ENCODE measurements around the gene LHFPL6.
A peak's percentile ranks its signal among the peaks of the same experiment; 100 is the strongest.

The LHFPL6 gene

GRCh38 chr13:39590466-39591036 lies 12.4 kb downstream of the LHFPL6 start:
- no peak for DNase-seq

GRCh38 chr13:39588384-39588783 lies 14.6 kb downstream of the LHFPL6 start:
- DNase-seq: no peak

- no peak for DNase-seq
Observed at GRCh38 chr13:39587939-39588338, 15.1 kb downstream of the LHFPL6 start.

GRCh38 chr13:39586958-39587605 lies 15.9 kb downstream of the LHFPL6 start:
- DNase-seq: no peak

- no peak for DNase-seq
Observed at GRCh38 chr13:39586151-39586550, 16.8 kb downstream of the LHFPL6 start.

GRCh38 chr13:39585219-39585618 lies 17.8 kb downstream of the LHFPL6 start:
- DNase-seq: no peak

GRCh38 chr13:39580881-39581575 lies 22.0 kb downstream of the LHFPL6 start:
- DNase-seq: no peak

GRCh38 chr13:39578821-39579291 lies 24.1 kb downstream of the LHFPL6 start:
- DNase-seq: no peak

- peak; percentile 58 for DNase-seq
Observed at GRCh38 chr13:39577838-39578491, 25.0 kb downstream of the LHFPL6 start.

- no peak for DNase-seq
Observed at GRCh38 chr13:39577203-39577602, 25.8 kb downstream of the LHFPL6 start.

GRCh38 chr13:39575641-39576238 lies 27.3 kb downstream of the LHFPL6 start:
- DNase-seq: peak; percentile 16

GRCh38 chr13:39571502-39572092 lies 31.4 kb downstream of the LHFPL6 start:
- DNase-seq: no peak

- no peak for DNase-seq
Observed at GRCh38 chr13:39567569-39567968, 35.4 kb downstream of the LHFPL6 start.

GRCh38 chr13:39566216-39566869 lies 36.6 kb downstream of the LHFPL6 start:
- no peak for DNase-seq

GRCh38 chr13:39565036-39565949 lies 37.7 kb downstream of the LHFPL6 start:
- DNase-seq: no peak

GRCh38 chr13:39563470-39563735 lies 39.6 kb downstream of the LHFPL6 start:
- DNase-seq: no peak

- DNase-seq: no peak
Observed at GRCh38 chr13:39561971-39562370, 41.0 kb downstream of the LHFPL6 start.

GRCh38 chr13:39559847-39560246 lies 43.1 kb downstream of the LHFPL6 start:
- no peak for DNase-seq

GRCh38 chr13:39557285-39557955 lies 45.6 kb downstream of the LHFPL6 start:
- DNase-seq: no peak

GRCh38 chr13:39556866-39557265 lies 46.1 kb downstream of the LHFPL6 start:
- DNase-seq: no peak

- DNase-seq: no peak
Observed at GRCh38 chr13:39554371-39554770, 48.6 kb downstream of the LHFPL6 start.
